Mesendoderm (in vitro differentiated cells): ENCODE data around the gene CCDC194.

Experiments
- DNase-seq: peaks from one replicate; pipeline ENCODE4 v3.0.0; 2013
- H2AK5ac ChIP-seq: 2 replicates; pipeline ENCODE4 v1.6.1; 2013; ENCODE audit warnings: low read length, inconsistent platforms
- H2BK120ac ChIP-seq: 2 replicates; pipeline ENCODE4 v1.6.1; 2013; ENCODE audit warnings: low read depth, mild to moderate bottlenecking, low read length, moderate library complexity, mixed read lengths
- H2BK15ac ChIP-seq: replicated peaks from 2 replicates; pipeline ENCODE4 v1.6.1; 2013; ENCODE audit warnings: low read depth, mild to moderate bottlenecking, moderate library complexity
- H2BK5ac ChIP-seq: 2 replicates; pipeline ENCODE4 v1.6.1; 2013; ENCODE audit warnings: low read length, inconsistent platforms
- H3K18ac ChIP-seq: 2 replicates; pipeline ENCODE4 v1.6.1; 2013; ENCODE audit warnings: mild to moderate bottlenecking, low read length, mixed read lengths
- H3K23ac ChIP-seq: one replicate; pipeline ENCODE4 v1.6.1; 2013; ENCODE audit warnings: low read length
- H3K27ac ChIP-seq: 2 replicates; pipeline ENCODE4 v1.5.1; 2013; ENCODE audit warnings: low read depth, mild to moderate bottlenecking, inconsistent platforms, low read length, moderate library complexity
- H3K27me3 ChIP-seq: 2 replicates; pipeline ENCODE4 v1.6.1; 2013; ENCODE audit warnings: low read length, control low read depth, mild to moderate bottlenecking, inconsistent platforms; ENCODE audit not compliant: insufficient read depth, poor library complexity
- H3K36me3 ChIP-seq: 2 replicates; pipeline ENCODE4 v1.6.1; 2013; ENCODE audit warnings: low read length, inconsistent platforms; ENCODE audit not compliant: control insufficient read depth, insufficient read depth
- H3K4ac ChIP-seq: one replicate; pipeline ENCODE4 v1.6.1; 2013; ENCODE audit warnings: low read depth, mild to moderate bottlenecking, low read length, moderate library complexity
- H3K4me1 ChIP-seq: 2 replicates; pipeline ENCODE4 v1.6.1; 2013; ENCODE audit warnings: low read depth, low read length, inconsistent platforms; ENCODE audit not compliant: control insufficient read depth
- H3K4me2 ChIP-seq: 2 replicates; pipeline ENCODE4 v1.6.1; 2013; ENCODE audit warnings: low read length
- H3K4me3 ChIP-seq: 2 replicates; pipeline ENCODE4 v1.5.1; 2013; ENCODE audit warnings: mild to moderate bottlenecking, low read length
- H3K56ac ChIP-seq: one replicate; pipeline ENCODE4 v1.6.1; 2013; ENCODE audit warnings: low read length
- H3K79me1 ChIP-seq: 2 replicates; pipeline ENCODE4 v1.6.1; 2013; ENCODE audit warnings: low read length, inconsistent platforms
- H3K79me2 ChIP-seq: 2 replicates; pipeline ENCODE4 v1.6.1; 2013; ENCODE audit warnings: mild to moderate bottlenecking, low read length; ENCODE audit not compliant: control insufficient read depth, insufficient read depth
- H3K9ac ChIP-seq: 2 replicates; pipeline ENCODE4 v1.6.1; 2013; ENCODE audit warnings: low read length, inconsistent platforms
- H4K5ac ChIP-seq: one replicate; pipeline ENCODE4 v1.6.1; 2013; ENCODE audit warnings: low read length
- H4K8ac ChIP-seq: one replicate; pipeline ENCODE4 v1.6.1; 2013; ENCODE audit warnings: low read depth, mild to moderate bottlenecking, control low read depth, low read length, moderate library complexity
- WGBS: extraction: QIAGEN DNeasy Blood & Tissue Kit; methylation state at CpG from one replicate; pipeline ENCODE4 v1.1.7; 2013; ENCODE audit warnings: low lambda C conversion rate, missing lambda C conversion rate; ENCODE audit not compliant: insufficient coverage; ENCODE audit errors: extremely low coverage; 5-methylcytosine and 5-hydroxymethylcytosine counted together

The CCDC194 gene

GRCh38 chr19:17405250-17406045 lies 11.5 kb upstream of the CCDC194 start, which contains the start of gene BST2:
TSS of gene BST2 (minus strand) at chr19:17405630. CDS start at chr19:17405575, 55 bp downstream.
- peak within 1 kb of the TSS; percentile 65 for H3K18ac ChIP-seq
- H3K23ac ChIP-seq: no peak within 1 kb of the TSS
- peaks cover 3% of the 10 kb centered on the region for H3K4me1 ChIP-seq
- peak within 1 kb of the TSS; percentile 88 for H2AK5ac ChIP-seq
- peak within 1 kb of the TSS; percentile 51 for H3K27ac ChIP-seq
- H2BK120ac ChIP-seq: no peak within 1 kb of the TSS
- WGBS: no CpG with 5 or more reads among the region's 18 CpGs
- no peak within 1 kb of the TSS for H2BK15ac ChIP-seq
- peak within 1 kb of the TSS; percentile 20 for H3K4me2 ChIP-seq
- H3K4ac ChIP-seq: peak within 1 kb of the TSS; percentile 39
- H3K27me3 ChIP-seq: no peaks in the 10 kb centered on the region
- peak; percentile 52 for DNase-seq
- peak within 1 kb of the TSS; percentile 95 for H4K8ac ChIP-seq
- no peaks in the 10 kb centered on the region for H3K79me2 ChIP-seq
- peak within 1 kb of the TSS; percentile 91 for H4K5ac ChIP-seq
- H3K36me3 ChIP-seq: no peaks in the 10 kb centered on the region
- no peak within 1 kb of the TSS for H2BK5ac ChIP-seq
- peak within 1 kb of the TSS; percentile 82 for H3K56ac ChIP-seq
- no peak within 1 kb of the TSS for H3K4me3 ChIP-seq
- no peaks in the 10 kb centered on the region for H3K79me1 ChIP-seq
- H3K9ac ChIP-seq: peak within 1 kb of the TSS; percentile 60

GRCh38 chr19:17404621-17405249 lies 10.7 kb upstream of the CCDC194 start:
- peak overlapping the region; percentile 95 for H4K8ac ChIP-seq
- H3K4me1 ChIP-seq: peaks cover 3% of the 10 kb centered on the region
- H3K4ac ChIP-seq: peak overlapping the region; percentile 39
- peak overlapping the region; percentile 91 for H4K5ac ChIP-seq
- peak overlapping the region; percentile 65 for H3K18ac ChIP-seq
- H3K36me3 ChIP-seq: no peaks in the 10 kb centered on the region
- no peak overlapping the region for H3K23ac ChIP-seq
- H3K79me1 ChIP-seq: no peaks in the 10 kb centered on the region
- H3K4me2 ChIP-seq: peak overlapping the region; percentile 20
- H3K56ac ChIP-seq: peak overlapping the region; percentile 82
- peak overlapping the region; percentile 60 for H3K9ac ChIP-seq
- peak overlapping the region; percentile 88 for H2AK5ac ChIP-seq
- no peaks in the 10 kb centered on the region for H3K79me2 ChIP-seq
- no peak for DNase-seq
- no peak overlapping the region for H2BK5ac ChIP-seq
- no peak overlapping the region for H2BK120ac ChIP-seq
- H3K4me3 ChIP-seq: no peak overlapping the region
- H3K27me3 ChIP-seq: no peaks in the 10 kb centered on the region
- no peak overlapping the region for H2BK15ac ChIP-seq
- WGBS: no CpG with 5 or more reads among the region's 7 CpGs
- H3K27ac ChIP-seq: peak overlapping the region; percentile 51

GRCh38 chr19:17404015-17404414 lies 10.0 kb upstream of the CCDC194 start:
- H3K79me2 ChIP-seq: no peaks in the 10 kb centered on the region
- H2BK15ac ChIP-seq: no peak overlapping the region
- no peaks in the 10 kb centered on the region for H3K79me1 ChIP-seq
- WGBS: no CpG with 5 or more reads among the region's 6 CpGs
- H3K4me2 ChIP-seq: peak overlapping the region; percentile 81
- peak overlapping the region; percentile 82 for H3K56ac ChIP-seq
- H2AK5ac ChIP-seq: no peak overlapping the region
- H3K23ac ChIP-seq: no peak overlapping the region
- DNase-seq: no peak
- H4K8ac ChIP-seq: peak overlapping the region; percentile 95
- H3K18ac ChIP-seq: peak overlapping the region; percentile 65
- no peaks in the 10 kb centered on the region for H3K27me3 ChIP-seq
- H3K27ac ChIP-seq: peak overlapping the region; percentile 51
- H2BK120ac ChIP-seq: peak overlapping the region; percentile 2
- no peak overlapping the region for H2BK5ac ChIP-seq
- peak overlapping the region; percentile 70 for H3K9ac ChIP-seq
- peak overlapping the region; percentile 44 for H3K4me3 ChIP-seq
- no peaks in the 10 kb centered on the region for H3K36me3 ChIP-seq
- H3K4ac ChIP-seq: no peak overlapping the region
- no peak overlapping the region for H4K5ac ChIP-seq
- peaks cover 3% of the 10 kb centered on the region for H3K4me1 ChIP-seq

DNA sequence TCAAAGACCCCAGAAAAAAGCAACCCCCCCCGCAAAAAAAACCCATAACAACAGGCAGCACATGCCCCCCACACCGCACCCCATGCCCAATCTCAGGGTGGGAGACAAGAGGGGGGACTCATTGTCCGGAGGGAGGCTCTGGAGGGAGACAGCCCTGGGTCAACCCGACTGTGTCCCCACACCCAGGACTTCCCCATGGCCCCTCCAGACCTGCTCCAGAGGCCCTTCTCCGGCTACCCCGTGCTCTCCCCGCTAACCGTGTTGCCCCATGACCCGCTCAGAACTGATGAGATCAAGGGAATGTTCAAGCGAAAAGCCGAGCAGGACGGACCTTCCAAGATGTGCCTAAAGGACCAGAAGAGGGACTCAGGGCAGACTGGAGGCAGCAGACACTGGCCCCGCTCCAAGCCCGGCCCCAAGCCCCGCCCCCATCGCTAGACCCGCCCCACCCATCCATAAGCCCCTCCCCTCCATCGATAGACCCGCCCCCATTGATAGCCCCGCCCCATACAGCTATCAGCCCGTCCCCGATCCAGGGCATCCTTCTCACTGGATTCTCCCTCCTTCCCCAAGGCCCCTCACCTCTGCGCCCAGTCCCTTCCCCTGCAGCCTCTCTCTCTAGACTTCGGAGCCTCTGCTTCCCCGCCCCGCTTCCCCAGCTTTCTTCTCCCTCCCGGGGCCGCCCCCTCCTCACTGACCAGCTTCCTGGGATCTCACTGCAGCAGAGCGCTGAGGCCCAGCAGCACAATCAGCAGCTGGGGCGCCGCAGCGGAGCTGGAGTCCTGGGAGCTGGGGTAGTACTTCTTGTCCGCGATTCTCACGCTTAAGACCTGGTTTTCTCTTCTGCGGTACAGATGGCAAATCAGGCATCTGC lies 9.2 kb upstream of the CCDC194 start:
- peak overlapping the region; percentile 18 for H3K4me3 ChIP-seq
- H3K56ac ChIP-seq: peak overlapping the region; percentile 87
- no peak overlapping the region for H3K23ac ChIP-seq
- peak overlapping the region; percentile 81 for H3K4me2 ChIP-seq
- peak overlapping the region; percentile 78 for H2AK5ac ChIP-seq
- peak overlapping the region; percentile 2 for H2BK120ac ChIP-seq
- no peak overlapping the region for H4K8ac ChIP-seq
- H3K18ac ChIP-seq: peak overlapping the region; percentile 18
- H3K27ac ChIP-seq: peak overlapping the region; percentile 4
- peaks cover 3% of the 10 kb centered on the region for H3K4me1 ChIP-seq
- no peaks in the 10 kb centered on the region for H3K79me2 ChIP-seq
- H4K5ac ChIP-seq: no peak overlapping the region
- no peaks in the 10 kb centered on the region for H3K27me3 ChIP-seq
- peak; percentile 92 for DNase-seq
- H3K9ac ChIP-seq: peak overlapping the region; percentile 71
- no peak overlapping the region for H2BK15ac ChIP-seq
- H3K36me3 ChIP-seq: no peaks in the 10 kb centered on the region
- no peak overlapping the region for H3K4ac ChIP-seq
- H2BK5ac ChIP-seq: no peak overlapping the region
- no peaks in the 10 kb centered on the region for H3K79me1 ChIP-seq
- WGBS: no CpG with 5 or more reads among the region's 36 CpGs

- Histone ChIP-seq H3K56ac (no peak overlapping the region), H3K36me3 (no peaks in the 10 kb centered on the region), H2BK120ac (no peak overlapping the region), H3K79me2 (no peaks in the 10 kb centered on the region), H3K27ac (no peak overlapping the region), H3K18ac (no peak overlapping the region), H3K9ac (no peak overlapping the region), H3K27me3 (no peaks in the 10 kb centered on the region), H4K8ac (no peak overlapping the region), H2BK5ac (no peak overlapping the region), H3K23ac (no peak overlapping the region), H3K4me1 (peaks cover 3% of the 10 kb centered on the region), H3K4me2 (no peak overlapping the region), H3K4me3 (no peak overlapping the region), H2AK5ac (no peak overlapping the region), H2BK15ac (no peak overlapping the region), H4K5ac (no peak overlapping the region), H3K4ac (no peak overlapping the region), H3K79me1 (no peaks in the 10 kb centered on the region)
- no peak for DNase-seq
- no CpG with 5 or more reads among the region's 6 CpGs for WGBS
Observed at GRCh38 chr19:17401628-17402027, 7.6 kb upstream of the CCDC194 start.
